Activated B cell treated with CpG ODN at 0.5 μM for 24 hours (primary cell): ENCODE data around the gene SLC41A3. TPM values are rescaled to one million over a fixed set of nuclear protein-coding genes. Genes with fewer than 3 reads are reported as not detected.

Experiments used
- ATAC-seq: fragments of 200-7000 bp; cut with Tn5 transposase; one replicate; pipeline ENCODE4 v1.10.0; 2021; ENCODE audit warnings: low read depth, mild to moderate bottlenecking, moderate library complexity
- CTCF ChIA-PET: fragments of 350-600 bp; sonication (Branson Sonifier 250); formaldehyde crosslinking; loops from one replicate; lab custom pipeline; 2021; ENCODE audit warnings: antibody characterized with exemption; lab: Charles Lee
- POLR2A ChIA-PET: fragments of 350-600 bp; sonication (Branson Sonifier 250); formaldehyde crosslinking; loops from one replicate; lab custom pipeline; 2021; ENCODE audit warnings: antibody characterized with exemption; lab: Charles Lee
- DNase-seq: peaks from one replicate; pipeline ENCODE4 v3.0.0; 2022
- H3K27ac Mint-ChIP-seq: one replicate; pipeline ENCODE4 v1.8.0; 2020; ENCODE audit warnings: mixed read lengths
- H3K27me3 Mint-ChIP-seq: one replicate; pipeline ENCODE4 v1.8.0; 2021; ENCODE audit warnings: mixed read lengths
- H3K36me3 Mint-ChIP-seq: one replicate; pipeline ENCODE4 v1.8.0; 2021; ENCODE audit warnings: low read depth, mixed read lengths
- H3K4me1 Mint-ChIP-seq: one replicate; pipeline ENCODE4 v1.8.0; 2021; ENCODE audit warnings: mixed read lengths
- H3K4me3 Mint-ChIP-seq: one replicate; pipeline ENCODE4 v1.8.0; 2020; ENCODE audit warnings: mild to moderate bottlenecking, mixed read lengths
- H3K9me3 Mint-ChIP-seq: one replicate; pipeline ENCODE4 v1.8.0; 2020; ENCODE audit warnings: mixed read lengths
- CTCF ChIP-seq: fragments of 200-600 bp; IDR thresholded peaks from one replicate; pipeline ENCODE4 v1.8.0; 2022; ENCODE audit warnings: antibody characterized with exemption, mild to moderate bottlenecking
- intact Hi-C: fragments of 100-400 bp; cut with micrococcal nuclease; formaldehyde crosslinking; loops from one replicate; pipeline ENCODE4 v1.15.1; 2024
- total RNA-seq: library from RNA; stranded (reverse); gene quantifications from 2 replicates; pipeline ENCODE4 v1.2.3, GENCODE V29; 2022

Gene SLC41A3
- total RNA-seq, 1 donor from 2014 or later = 36.2 TPM

GRCh38 chr3:126084768-126085180, 850 bp upstream of the SLC41A3 start:
- Mint-ChIP-seq H3K36me3 (no peaks in the 10 kb centered on the region), H3K4me3 (peak overlapping the region; percentile 88), H3K4me1 (peaks cover 16% of the 10 kb centered on the region), H3K27me3 (no peaks in the 10 kb centered on the region), H3K27ac (peak overlapping the region; percentile 46), H3K9me3 (peaks cover 2% of the 10 kb centered on the region)
- DNase-seq = no peak
- ChIA-PET CTCF (no interaction called here), POLR2A (interaction anchor here (0.6 to 1.3 kb wide), 7 partner anchors 9 to 489 kb away, joined by 3 to 7 read pairs (median 3); partner anchors contain the start of genes KLF15, OSBPL11 and ZXDC)
- intact Hi-C loops = loop anchor here (1.0 to 5.0 kb wide), 7 partner anchors 94 to 828 kb away; partner anchors contain the start of genes CHCHD6 and KLF15
- TF ChIP-seq CTCF = no peak
- ATAC-seq = no peak

DNA sequence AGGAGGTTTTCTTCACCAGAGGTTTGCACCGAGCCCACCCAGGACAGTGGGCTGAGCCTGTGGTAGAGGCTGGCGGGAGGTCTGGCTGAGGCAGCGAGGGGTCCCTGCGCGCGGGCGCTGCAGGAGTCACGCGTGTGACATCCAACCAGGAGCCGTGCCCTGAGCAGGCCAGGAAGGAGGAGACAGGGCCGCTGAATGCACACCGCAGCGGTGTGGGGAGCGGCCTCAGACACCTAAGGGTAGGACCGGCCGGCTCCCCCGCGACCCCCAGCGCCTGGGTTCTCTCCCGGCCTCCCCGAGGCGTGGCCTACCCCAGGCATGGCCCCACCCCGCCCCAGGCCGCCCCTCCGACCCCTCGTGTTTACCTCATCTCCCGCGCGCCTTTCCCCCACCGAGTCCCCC, 412 bp downstream of the SLC41A3 start:
- peak overlapping the region; percentile 88 for H3K4me3 Mint-ChIP-seq
- peaks cover 16% of the 10 kb centered on the region for H3K4me1 Mint-ChIP-seq
- H3K36me3 Mint-ChIP-seq = no peaks in the 10 kb centered on the region
- intact Hi-C loops = loop anchor here (1.0 to 5.0 kb wide), 5 partner anchors 111 to 829 kb away; partner anchors contain the start of genes CHCHD6 and ZXDC
- ChIA-PET CTCF (no interaction called here), POLR2A (interaction anchor here (0.6 to 1.3 kb wide), 5 partner anchors 7 to 1387 kb away, joined by 3 to 7 read pairs (median 3); partner anchors contain the start of gene ZXDC)
- ATAC-seq (peak; percentile 53), DNase-seq (no peak)
- no peak for TF ChIP-seq CTCF
- peaks cover 2% of the 10 kb centered on the region for H3K9me3 Mint-ChIP-seq
- H3K27ac Mint-ChIP-seq = peak overlapping the region; percentile 85
- H3K27me3 Mint-ChIP-seq = no peaks in the 10 kb centered on the region

DNA sequence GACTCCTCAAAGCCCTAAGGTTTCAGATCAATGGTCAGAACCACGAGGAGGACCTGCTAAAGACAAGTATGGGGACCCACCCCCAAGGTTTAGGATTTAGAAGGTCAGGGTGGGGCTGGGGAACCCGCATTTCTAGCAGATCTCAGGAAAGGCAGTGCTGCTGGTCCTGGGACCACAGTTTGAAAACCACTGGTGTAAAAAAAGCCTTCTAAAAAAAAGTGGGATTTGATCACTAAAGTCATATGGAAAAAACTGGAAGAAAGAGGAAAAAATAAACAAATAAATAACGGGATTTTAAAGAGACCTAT, 832 bp downstream of the SLC41A3 start:
- DNase-seq = no peak
- Mint-ChIP-seq H3K27me3 (no peaks in the 10 kb centered on the region), H3K4me1 (peaks cover 16% of the 10 kb centered on the region), H3K36me3 (no peaks in the 10 kb centered on the region), H3K27ac (peak overlapping the region; percentile 85), H3K9me3 (peaks cover 2% of the 10 kb centered on the region), H3K4me3 (peak overlapping the region; percentile 88)
- ChIA-PET CTCF (no interaction called here), POLR2A (no interaction called here)
- no peak for TF ChIP-seq CTCF
- ATAC-seq = no peak
- intact Hi-C loops = loop anchor here (1.0 to 5.0 kb wide), 5 partner anchors 111 to 829 kb away; partner anchors contain the start of genes CHCHD6 and ZXDC

GRCh38 chr3:126082362-126083137, 1.4 kb downstream of the SLC41A3 start:
- H3K9me3 Mint-ChIP-seq = peaks cover 2% of the 10 kb centered on the region
- CTCF ChIA-PET = no interaction called here
- DNase-seq (no peak), ATAC-seq (no peak)
- peaks cover 16% of the 10 kb centered on the region for H3K4me1 Mint-ChIP-seq
- H3K36me3 Mint-ChIP-seq = peaks cover under 1% of the 10 kb centered on the region
- peak overlapping the region; percentile 85 for H3K27ac Mint-ChIP-seq
- peak overlapping the region; percentile 88 for H3K4me3 Mint-ChIP-seq
- POLR2A ChIA-PET = no interaction called here
- intact Hi-C loops = loop anchor here (1.0 to 5.0 kb wide), 5 partner anchors 110 to 830 kb away; partner anchors contain the start of genes CHCHD6 and ZXDC
- no peak for TF ChIP-seq CTCF
- no peaks in the 10 kb centered on the region for H3K27me3 Mint-ChIP-seq
